ENCODE data around the gene HSD11B1L.

- TF ChIP-seq CTCF (IDR thresholded peaks at IDR 0.05) (no peak), POLR2AphosphoS5 (IDR thresholded peaks at IDR 0.05; ENCODE audit: low read depth, low read length) (no peak)
Measured at GRCh38 chr19:5644037-5644436, 36.8 kb upstream of the HSD11B1L start.
